PC-3 (cell line): ENCODE results near the gene MPPED2.

Experiments
- CTCF ChIP-seq: fragments of 300-600 bp; sonication (generic); conservative IDR thresholded peaks from 2 replicates; pipeline ENCODE4 v1.5.1; 2017; ENCODE audit warnings: antibody characterized with exemption, low read depth, mild to moderate bottlenecking, low read length
- EZH2 ChIP-seq: fragments of 300-600 bp; sonication (generic); IDR thresholded peaks from one replicate; pipeline ENCODE4 v1.6.1; 2017; ENCODE audit warnings: antibody characterized with exemption, mild to moderate bottlenecking, low read length; ENCODE audit not compliant: unreplicated experiment
- EZH2phosphoT487 ChIP-seq: fragments of 300-600 bp; sonication (generic); IDR thresholded peaks from 2 replicates; pipeline ENCODE4 v1.6.1; 2018; ENCODE audit warnings: mild to moderate bottlenecking, antibody characterized with exemption, low read length, borderline replicate concordance

GRCh38 chr11:30477061-30477460 is 109.1 kb downstream of the MPPED2 start:
- TF ChIP-seq EZH2 (no peak), CTCF (no peak), EZH2phosphoT487 (no peak)
